Testis (tissue), 2 donors: ENCODE data around the gene SF1.

Experiments used
- POLR2A ChIP-seq: fragments of 450-650 bp; IDR thresholded peaks from one replicate; pipeline ENCODE4 v1.6.1; 2017; ENCODE audit warnings: antibody characterized with exemption, mild to moderate bottlenecking, moderate library complexity
- TF ChIP-seq, protein P1 (sequence below), 3 experiments: fragments of 450-650 bp in 2 of 3; fragments of 200-600 bp in 1 of 3; sonication (generic) in 1 of 3; IDR thresholded peaks; one replicate each; pipeline ENCODE4 v1.5.1; 2016 to 2019; ENCODE audit warnings: antibody characterized with exemption in 3 of 3, mild to moderate bottlenecking in 2 of 3, moderate library complexity in 1 of 3

DNA sequence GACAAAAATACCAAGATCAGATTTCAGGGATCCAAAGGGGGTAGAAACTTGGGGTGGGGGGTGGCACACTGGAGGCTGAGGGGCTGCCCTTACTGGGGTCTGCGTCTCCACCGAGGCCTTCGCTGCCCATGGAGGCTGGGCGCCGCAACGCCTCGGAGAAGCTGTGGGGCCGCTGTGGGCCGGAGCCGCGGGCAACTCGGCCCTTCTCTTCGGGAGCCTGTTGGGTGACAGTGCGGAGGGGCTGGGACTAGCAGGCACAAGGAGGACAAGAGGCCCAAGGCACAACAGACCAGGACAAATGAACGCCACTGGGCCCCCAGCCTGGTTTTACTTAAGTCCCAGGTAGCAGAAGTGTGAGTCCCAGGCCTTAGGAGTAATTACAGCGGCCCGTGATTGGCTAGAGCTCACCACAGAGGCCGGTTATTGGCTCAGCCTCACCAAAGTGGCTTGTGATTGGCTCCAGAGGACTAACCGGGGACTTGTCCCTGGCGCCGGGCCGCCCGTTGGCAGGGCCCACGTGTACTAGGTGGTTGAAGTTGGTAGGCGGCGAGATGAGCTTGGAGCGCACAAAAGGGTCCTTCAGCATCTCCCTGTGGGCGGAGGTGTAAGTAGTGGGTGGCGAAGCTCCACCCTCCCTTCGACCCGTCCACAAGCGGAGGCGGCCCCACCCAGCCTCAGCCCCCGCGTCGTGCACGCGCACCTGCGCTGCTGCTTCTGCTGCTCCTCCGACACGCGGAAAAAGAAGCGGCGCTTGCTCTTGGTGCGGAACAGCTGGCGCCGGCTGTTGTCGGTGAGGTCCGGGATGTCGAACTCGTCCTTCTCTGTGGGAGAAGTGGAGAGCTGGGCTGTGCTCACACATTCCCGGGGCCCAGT lies 48.5 kb upstream of the SF1 start:
- TF ChIP-seq, protein P1, sequence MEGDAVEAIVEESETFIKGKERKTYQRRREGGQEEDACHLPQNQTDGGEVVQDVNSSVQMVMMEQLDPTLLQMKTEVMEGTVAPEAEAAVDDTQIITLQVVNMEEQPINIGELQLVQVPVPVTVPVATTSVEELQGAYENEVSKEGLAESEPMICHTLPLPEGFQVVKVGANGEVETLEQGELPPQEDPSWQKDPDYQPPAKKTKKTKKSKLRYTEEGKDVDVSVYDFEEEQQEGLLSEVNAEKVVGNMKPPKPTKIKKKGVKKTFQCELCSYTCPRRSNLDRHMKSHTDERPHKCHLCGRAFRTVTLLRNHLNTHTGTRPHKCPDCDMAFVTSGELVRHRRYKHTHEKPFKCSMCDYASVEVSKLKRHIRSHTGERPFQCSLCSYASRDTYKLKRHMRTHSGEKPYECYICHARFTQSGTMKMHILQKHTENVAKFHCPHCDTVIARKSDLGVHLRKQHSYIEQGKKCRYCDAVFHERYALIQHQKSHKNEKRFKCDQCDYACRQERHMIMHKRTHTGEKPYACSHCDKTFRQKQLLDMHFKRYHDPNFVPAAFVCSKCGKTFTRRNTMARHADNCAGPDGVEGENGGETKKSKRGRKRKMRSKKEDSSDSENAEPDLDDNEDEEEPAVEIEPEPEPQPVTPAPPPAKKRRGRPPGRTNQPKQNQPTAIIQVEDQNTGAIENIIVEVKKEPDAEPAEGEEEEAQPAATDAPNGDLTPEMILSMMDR (IDR thresholded peaks at IDR 0.05) = no peak
- no peak for TF ChIP-seq POLR2A
